ENCODE data around the gene TMED9. TPM values are rescaled to one million over a fixed set of nuclear protein-coding genes. Genes with fewer than 3 reads are reported as not detected.

The TMED9 gene
- total and polyA plus RNA-seq, 7 experiments from 2014 or later = 50.5 to 144 (median 69.7) TPM

DNA sequence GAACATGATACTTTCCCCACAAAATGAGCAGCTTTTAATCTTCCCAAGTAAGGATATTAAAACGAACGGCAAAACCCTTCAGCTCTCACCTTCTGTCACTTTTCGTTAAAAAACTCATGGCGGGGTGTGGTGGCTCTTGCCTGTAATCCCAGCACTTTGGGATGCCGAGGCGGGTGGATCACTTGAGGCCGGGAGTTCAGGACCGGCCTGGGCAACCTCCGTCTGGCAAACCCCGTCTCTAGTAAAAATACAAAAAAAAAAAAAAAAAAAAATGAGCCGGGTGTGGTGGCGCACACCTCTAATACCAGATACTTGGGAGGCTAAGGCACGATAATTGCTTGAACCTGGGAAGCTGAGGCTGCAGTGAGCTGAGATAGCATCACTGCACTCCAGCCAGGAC is 902 bp downstream of the TMED9 start:
- no peaks in the 10 kb centered on the region for H3K27me3 ChIP-seq (ENCODE audit: control insufficient read depth in 2 of 2, insufficient read depth in 2 of 2, low read length in 2 of 2)
- DNase-seq (no peak), ATAC-seq (no peak)
- peak overlapping the region; percentile 95 for H3K4me3 ChIP-seq (ENCODE audit: low read length)
- H3K4me1 ChIP-seq (ENCODE audit: control insufficient read depth in 2 of 2, insufficient read depth in 2 of 2, low read length in 2 of 2) = peaks cover 16% of the 10 kb centered on the region in 2 donors
- ChIA-PET POLR2A (interaction anchor here (0.5 to 1.4 kb wide), 10 partner anchors 11 to 559 kb away, joined by 3 to 5 read pairs (median 4); partner anchors contain the start of gene FAM193B), CTCF (interaction anchor here (1.2 to 1.7 kb wide), 2 partner anchors 8 to 14 kb away, joined by 4 to 6 read pairs; no protein-coding TSS in a partner anchor)
- Mint-ChIP-seq H3K36me3 (peaks cover 12 to 27% (median 21%) of the 10 kb centered on the region in 5 donors), H3K9me3 (peaks cover 0 to 3% (median 0%) of the 10 kb centered on the region in 11 donors), H3K27me3 (peaks cover 8 to 29% (median 11%) of the 10 kb centered on the region in 5 donors), H3K4me1 (peaks cover 18 to 35% (median 22%) of the 10 kb centered on the region in 7 donors), H3K27ac (peak overlapping the region in 8 of 9 donors; percentile 22 to 98 (median 92)), H3K4me3 (peak overlapping the region; percentile 81 to 100 (median 96))
- peak overlapping the region; percentile 71 for H3K27ac ChIP-seq (ENCODE audit: low read depth, low read length)
- H3K36me3 ChIP-seq (ENCODE audit: control insufficient read depth in 2 of 3, insufficient read depth in 3 of 3, low read length in 3 of 3) = peaks cover 11 to 42% (median 16%) of the 10 kb centered on the region in 3 experiments
- H3K9me3 ChIP-seq (ENCODE audit: control insufficient read depth in 2 of 3, low read length in 3 of 3) = no peaks in the 10 kb centered on the region
- intact Hi-C loops (cut with micrococcal nuclease) = loop anchor here (1.0 to 10.0 kb wide), 8 partner anchors 7 to 948 kb away; partner anchors contain the start of genes B4GALT7 (in 2 of the 2), FAM193B (in 2 of the 2), NHP2 (in 1 of the 2) and RGS14 (in 1 of the 2)

GRCh38 chr5:177593511-177593910 is 1.5 kb downstream of the TMED9 start:
- intact Hi-C loops (cut with micrococcal nuclease) = loop anchor here (5.0 to 10.0 kb wide), 2 partner anchors 236 to 949 kb away; partner anchors contain the start of genes RGS14 (in 1 of the 2) and TSPAN17 (in 1 of the 2)
- DNase-seq (no peak), ATAC-seq (no peak)
- no peaks in the 10 kb centered on the region for H3K9me3 ChIP-seq (ENCODE audit: control insufficient read depth in 2 of 3, low read length in 3 of 3)
- Mint-ChIP-seq H3K27me3 (peaks cover 7 to 27% (median 9%) of the 10 kb centered on the region in 5 donors), H3K27ac (peak overlapping the region in 3 of 9 donors; percentile 14 to 46 (median 20)), H3K36me3 (peaks cover 12 to 27% (median 21%) of the 10 kb centered on the region in 5 donors), H3K9me3 (peaks cover 0 to 3% (median 0%) of the 10 kb centered on the region in 11 donors), H3K4me3 (peak overlapping the region; percentile 59 to 99 (median 94)), H3K4me1 (peaks cover 18 to 38% (median 25%) of the 10 kb centered on the region in 7 donors)
- H3K4me3 ChIP-seq (ENCODE audit: low read length) = no peak overlapping the region
- H3K27me3 ChIP-seq (ENCODE audit: control insufficient read depth in 2 of 2, insufficient read depth in 2 of 2, low read length in 2 of 2) = no peaks in the 10 kb centered on the region
- peaks cover 16% of the 10 kb centered on the region in 2 donors for H3K4me1 ChIP-seq (ENCODE audit: control insufficient read depth in 2 of 2, insufficient read depth in 2 of 2, low read length in 2 of 2)
- CTCF ChIA-PET = no interaction called here
- H3K36me3 ChIP-seq (ENCODE audit: control insufficient read depth in 2 of 3, insufficient read depth in 3 of 3, low read length in 3 of 3) = peaks cover 11 to 42% (median 16%) of the 10 kb centered on the region in 3 experiments
- no peak overlapping the region for H3K27ac ChIP-seq (ENCODE audit: low read depth, low read length)
- POLR2A ChIA-PET = interaction anchor here (0.5 to 1.4 kb wide), 5 partner anchors 13 to 559 kb away, joined by 3 to 5 read pairs (median 4); partner anchors contain the start of gene FAM193B

DNA sequence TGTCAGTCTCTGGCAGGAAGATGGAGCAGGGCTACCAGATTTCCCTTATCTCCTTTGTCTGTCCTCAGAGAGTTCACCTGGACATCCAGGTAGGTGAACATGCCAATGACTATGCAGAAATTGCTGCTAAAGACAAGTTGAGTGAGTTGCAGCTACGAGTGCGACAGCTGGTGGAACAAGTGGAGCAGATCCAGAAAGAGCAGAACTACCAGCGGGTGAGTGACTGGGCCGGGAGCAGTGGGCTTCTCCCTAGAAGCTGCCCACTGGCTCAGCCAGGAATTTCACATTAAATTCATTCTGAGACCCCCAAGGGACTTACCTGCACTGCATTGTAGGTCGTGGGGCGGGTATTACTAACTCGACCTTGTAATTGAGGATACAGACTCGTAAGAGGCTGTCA is 2.1 kb downstream of the TMED9 start:
- Mint-ChIP-seq H3K4me3 (peak overlapping the region in 4 of 10 donors; percentile 17 to 93 (median 38)), H3K36me3 (peaks cover 12 to 27% (median 21%) of the 10 kb centered on the region in 5 donors), H3K27ac (peak overlapping the region in 1 of 9 donors; percentile 56), H3K4me1 (peaks cover 21 to 43% (median 30%) of the 10 kb centered on the region in 7 donors), H3K27me3 (peaks cover 4 to 22% (median 8%) of the 10 kb centered on the region in 5 donors), H3K9me3 (peaks cover 0 to 3% (median 0%) of the 10 kb centered on the region in 11 donors)
- DNase-seq (no peak), ATAC-seq (no peak)
- intact Hi-C loops (cut with micrococcal nuclease) = loop anchor here (5.0 to 10.0 kb wide), 2 partner anchors 237 to 949 kb away; partner anchors contain the start of genes RGS14 (in 1 of the 2) and TSPAN17 (in 1 of the 2)
- H3K27me3 ChIP-seq (ENCODE audit: control insufficient read depth in 2 of 2, insufficient read depth in 2 of 2, low read length in 2 of 2) = no peaks in the 10 kb centered on the region
- ChIA-PET CTCF (no interaction called here), POLR2A (interaction anchor here (1.1 kb wide), 1 partner anchor 15 kb away, joined by 4 read pairs; no protein-coding TSS in a partner anchor)
- no peak overlapping the region for H3K27ac ChIP-seq (ENCODE audit: low read depth, low read length)
- peaks cover 11 to 42% (median 16%) of the 10 kb centered on the region in 3 experiments for H3K36me3 ChIP-seq (ENCODE audit: control insufficient read depth in 2 of 3, insufficient read depth in 3 of 3, low read length in 3 of 3)
- no peaks in the 10 kb centered on the region for H3K9me3 ChIP-seq (ENCODE audit: control insufficient read depth in 2 of 3, low read length in 3 of 3)
- no peak overlapping the region for H3K4me3 ChIP-seq (ENCODE audit: low read length)
- H3K4me1 ChIP-seq (ENCODE audit: control insufficient read depth in 2 of 2, insufficient read depth in 2 of 2, low read length in 2 of 2) = peaks cover 18 to 19% of the 10 kb centered on the region in 2 donors

GRCh38 chr5:177595026-177595585 is 3.1 kb downstream of the TMED9 start:
- H3K9me3 Mint-ChIP-seq = peaks cover 0 to 1% (median 0%) of the 10 kb centered on the region in 11 donors
- intact Hi-C loops (cut with micrococcal nuclease) = loop anchor here in 1 of 2 donors (10.0 kb wide), 1 partner anchor 950 kb away; the partner anchor contains the start of gene TSPAN17
- no peak overlapping the region for H3K27ac ChIP-seq (ENCODE audit: low read depth, low read length)
- POLR2A ChIA-PET = no interaction called here
- H3K27ac Mint-ChIP-seq = peak overlapping the region in 1 of 9 donors; percentile 12
- DNase-seq = no peak
- CTCF ChIA-PET = no interaction called here
- peaks cover 24 to 46% (median 32%) of the 10 kb centered on the region in 7 donors for H3K4me1 Mint-ChIP-seq
- ATAC-seq = no peak
- peak overlapping the region in 1 of 10 donors; percentile 38 for H3K4me3 Mint-ChIP-seq
- peaks cover 11 to 42% (median 16%) of the 10 kb centered on the region in 3 experiments for H3K36me3 ChIP-seq (ENCODE audit: control insufficient read depth in 2 of 3, insufficient read depth in 3 of 3, low read length in 3 of 3)
- H3K36me3 Mint-ChIP-seq = peaks cover 12 to 27% (median 21%) of the 10 kb centered on the region in 5 donors
- H3K4me3 ChIP-seq (ENCODE audit: low read length) = no peak overlapping the region
- peaks cover 19 to 20% of the 10 kb centered on the region in 2 donors for H3K4me1 ChIP-seq (ENCODE audit: control insufficient read depth in 2 of 2, insufficient read depth in 2 of 2, low read length in 2 of 2)
- H3K27me3 Mint-ChIP-seq = peaks cover 4 to 16% (median 7%) of the 10 kb centered on the region in 5 donors
- no peaks in the 10 kb centered on the region for H3K9me3 ChIP-seq (ENCODE audit: control insufficient read depth in 2 of 3, low read length in 3 of 3)
- H3K27me3 ChIP-seq (ENCODE audit: control insufficient read depth in 2 of 2, insufficient read depth in 2 of 2, low read length in 2 of 2) = no peaks in the 10 kb centered on the region

GRCh38 chr5:177595991-177596774 is 4.2 kb downstream of the TMED9 start:
- no peak overlapping the region for H3K27ac ChIP-seq (ENCODE audit: low read depth, low read length)
- H3K4me1 ChIP-seq (ENCODE audit: control insufficient read depth in 2 of 2, insufficient read depth in 2 of 2, low read length in 2 of 2) = peaks cover 20 to 27% of the 10 kb centered on the region in 2 donors
- no peaks in the 10 kb centered on the region for H3K27me3 ChIP-seq (ENCODE audit: control insufficient read depth in 2 of 2, insufficient read depth in 2 of 2, low read length in 2 of 2)
- H3K4me3 ChIP-seq (ENCODE audit: low read length) = no peak overlapping the region
- no peak overlapping the region for H3K27ac Mint-ChIP-seq
- ChIA-PET POLR2A (interaction anchor here (0.6 kb wide), 2 partner anchors 78 to 80 kb away, joined by 3 read pairs; no protein-coding TSS in a partner anchor), CTCF (no interaction called here)
- ATAC-seq (no peak), DNase-seq (no peak)
- peak overlapping the region in 2 of 10 donors; percentile 26 to 41 for H3K4me3 Mint-ChIP-seq
- H3K9me3 Mint-ChIP-seq = peaks cover 0 to 2% (median 0%) of the 10 kb centered on the region in 11 donors
- H3K36me3 ChIP-seq (ENCODE audit: control insufficient read depth in 2 of 3, insufficient read depth in 3 of 3, low read length in 3 of 3) = peaks cover 11 to 45% (median 16%) of the 10 kb centered on the region in 3 experiments
- H3K27me3 Mint-ChIP-seq = peaks cover 0 to 5% (median 0%) of the 10 kb centered on the region in 5 donors
- H3K4me1 Mint-ChIP-seq = peaks cover 31 to 56% (median 41%) of the 10 kb centered on the region in 7 donors
- H3K9me3 ChIP-seq (ENCODE audit: control insufficient read depth in 2 of 3, low read length in 3 of 3) = no peaks in the 10 kb centered on the region
- intact Hi-C loops (cut with micrococcal nuclease) = loop anchor here in 1 of 2 donors (10.0 kb wide), 1 partner anchor 951 kb away; the partner anchor contains the start of gene TSPAN17
- peaks cover 12 to 27% (median 21%) of the 10 kb centered on the region in 5 donors for H3K36me3 Mint-ChIP-seq

Data from naive thymus-derived CD4-positive, alpha-beta T cell (primary cell).